ENCODE data around the gene LCE5A.
"Not testable (repeated sequence)": the region's sequence is repeated elsewhere in the genome, so short reads cannot be mapped to it uniquely, and the experiment has no call there.

The LCE5A gene

DNA sequence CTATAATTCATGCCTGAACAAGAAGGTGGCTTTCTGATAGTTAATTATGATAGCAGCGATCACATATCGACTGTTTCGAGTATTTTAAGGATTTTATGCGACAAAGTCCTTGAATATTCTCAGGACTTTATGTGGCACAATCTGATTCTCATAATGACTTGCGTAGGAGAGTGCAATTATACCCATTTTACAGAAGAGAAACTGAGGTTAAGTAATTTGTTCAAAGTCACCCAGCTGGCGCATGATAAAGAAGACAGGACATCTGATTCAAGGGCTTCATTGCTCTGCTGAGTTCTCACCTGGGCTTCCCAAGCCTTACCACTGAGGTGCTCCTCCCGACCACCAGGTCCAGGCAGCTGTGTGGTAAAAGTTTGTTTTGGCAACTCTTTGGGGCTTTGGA lies 5.5 kb downstream of the LCE5A start:
- DNase-seq (ENCODE audit: low read depth) = no peak

DNA sequence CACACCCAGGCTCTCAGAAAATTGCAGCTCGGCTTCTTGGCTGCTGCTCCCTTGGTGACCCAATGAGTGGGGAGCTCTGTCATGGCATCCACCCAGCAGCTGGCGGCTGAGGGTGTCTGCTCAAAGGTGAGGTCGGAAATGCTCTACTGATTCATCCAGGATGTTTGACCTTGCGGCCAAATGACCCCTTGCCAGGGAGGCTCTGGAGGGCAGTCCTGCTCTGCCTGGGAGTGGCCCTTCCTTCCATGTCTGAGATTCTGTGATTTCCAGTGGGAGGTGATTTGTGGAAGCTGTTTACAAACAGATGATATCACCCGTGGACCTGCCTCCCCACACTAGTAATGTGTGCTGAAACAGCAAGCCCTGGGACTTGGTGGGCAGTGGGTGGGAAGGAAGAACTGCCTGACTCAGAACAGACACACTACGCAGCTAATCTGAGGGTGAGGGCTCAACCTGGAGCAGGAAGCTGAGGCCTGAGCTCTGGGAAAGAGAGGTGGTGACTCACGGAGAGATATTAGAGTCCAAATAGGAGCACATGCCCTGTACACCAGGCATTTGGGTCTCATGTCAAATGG lies 6.7 kb downstream of the LCE5A start:
- DNase-seq (ENCODE audit: low read depth) = no peak

DNA sequence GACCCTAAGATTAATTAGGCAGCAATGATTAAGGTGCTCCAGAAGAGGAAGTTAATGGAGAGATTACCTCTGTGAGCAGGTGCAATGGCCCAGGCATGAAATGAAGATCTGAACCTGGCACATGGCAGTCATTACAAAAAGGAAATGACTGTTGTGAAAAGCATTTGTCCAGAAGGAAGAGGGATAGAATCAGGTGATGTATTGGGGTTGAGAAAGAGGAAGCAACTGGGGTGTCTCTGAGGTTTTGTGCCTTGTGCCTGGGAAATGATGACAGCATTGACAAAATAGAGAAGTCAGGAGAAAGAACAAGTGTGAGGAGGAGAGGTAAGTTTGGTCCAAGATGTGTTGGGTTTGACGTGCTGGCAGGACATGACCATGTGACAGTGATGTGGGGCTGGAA lies 9.2 kb downstream of the LCE5A start:
- DNase-seq (ENCODE audit: low read depth) = no peak

DNA sequence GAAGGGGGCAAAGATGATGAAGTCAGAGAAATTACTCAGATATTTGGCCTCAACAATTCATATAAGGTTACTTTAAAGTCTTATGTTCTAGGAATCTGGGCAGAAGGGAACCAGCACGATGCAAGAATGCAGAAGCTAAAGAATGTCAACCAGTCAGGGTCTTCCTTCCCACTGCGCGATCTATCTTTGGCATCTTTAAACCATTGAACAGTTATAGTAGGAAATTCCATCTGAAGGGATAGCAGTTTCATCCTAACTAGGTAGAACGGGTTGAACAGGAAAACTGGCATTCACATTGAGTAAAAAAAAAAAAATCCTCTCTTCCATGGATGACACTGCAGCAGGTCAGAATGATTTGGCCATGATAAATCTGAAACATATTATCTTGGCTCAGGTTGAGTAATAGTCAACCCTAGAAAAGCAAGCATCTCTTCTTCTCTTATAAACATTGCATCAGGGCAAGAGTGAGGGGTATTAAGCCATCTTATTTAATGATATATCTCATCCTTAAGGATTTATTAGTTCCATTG lies 10.0 kb downstream of the LCE5A start:
- DNase-seq (ENCODE audit: low read depth) = no peak

DNA sequence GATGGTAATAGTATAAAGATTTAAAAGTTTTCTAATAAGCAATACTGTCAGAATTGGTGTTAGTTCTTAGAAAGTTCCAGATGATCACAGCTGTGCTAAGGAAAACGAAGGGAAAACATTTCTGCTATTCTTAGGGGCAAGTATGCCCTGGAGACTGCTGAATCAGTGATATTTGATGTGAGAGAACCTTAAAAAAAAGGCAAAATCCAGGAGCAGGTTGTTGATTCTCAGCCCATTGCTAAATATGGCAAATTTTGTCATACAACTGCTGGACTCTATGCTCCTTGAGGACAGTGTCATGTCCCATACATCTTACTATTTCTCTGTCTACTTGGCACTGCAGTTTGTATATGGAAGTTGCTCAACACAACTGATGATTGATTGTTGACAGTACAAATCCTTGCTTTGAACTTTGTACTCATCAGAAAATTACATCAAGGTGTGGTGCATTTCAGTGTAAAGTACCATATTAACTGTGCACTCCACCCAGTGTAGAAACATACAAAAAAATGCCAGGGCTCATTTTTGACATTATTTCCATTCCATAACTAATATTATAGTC lies 14.6 kb downstream of the LCE5A start:
- DNase-seq (ENCODE audit: low read depth) = no peak

DNA sequence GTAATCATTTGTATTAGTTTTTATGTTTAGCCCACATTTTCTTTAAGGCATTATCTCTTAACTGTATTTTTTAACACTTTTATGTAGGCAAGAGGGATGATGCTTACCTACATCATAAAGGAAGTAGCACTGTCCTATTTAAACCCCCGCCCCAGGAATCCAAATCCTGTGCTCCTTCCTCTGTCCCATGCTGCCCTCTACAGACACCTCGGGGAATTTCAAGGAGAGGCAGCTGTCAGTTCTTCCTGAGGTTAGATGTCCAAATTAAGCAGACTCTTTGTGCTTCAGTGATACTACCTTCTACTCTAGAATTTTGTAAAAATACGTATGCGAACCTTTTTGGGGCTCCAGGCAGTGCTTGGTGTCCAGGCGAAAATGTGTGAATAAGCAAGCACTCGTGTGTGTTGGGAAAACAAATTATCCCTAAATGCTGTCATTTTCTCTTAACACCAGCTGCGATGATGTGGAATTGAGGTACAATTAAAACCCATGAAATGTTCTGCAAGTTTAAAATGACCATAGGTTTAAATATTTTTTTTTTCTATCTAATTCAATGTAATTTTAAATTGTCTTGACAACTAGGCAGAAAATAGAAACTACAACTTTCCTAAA lies 22.8 kb downstream of the LCE5A start:
- DNase-seq (ENCODE audit: low read depth) = no peak

DNA sequence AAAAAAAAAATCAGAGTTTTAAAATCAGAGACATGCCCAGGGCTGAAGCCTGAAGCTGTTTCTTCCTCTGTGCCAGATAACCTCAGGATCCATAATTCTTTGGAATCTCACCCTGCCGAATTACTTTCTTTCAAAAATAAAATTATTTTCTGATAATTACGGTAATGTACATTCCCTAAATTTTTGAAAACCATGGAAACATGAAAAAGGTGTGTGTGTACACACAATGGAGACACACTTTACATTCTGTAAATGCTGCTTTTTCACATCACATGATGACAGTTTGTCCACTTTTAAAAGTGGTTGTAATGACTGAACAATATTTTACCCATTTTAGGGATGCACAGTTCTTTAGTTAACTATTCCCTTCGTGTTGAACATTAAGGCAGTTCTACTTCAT lies 25.2 kb downstream of the LCE5A start:
- DNase-seq (ENCODE audit: low read depth) = no peak

DNA sequence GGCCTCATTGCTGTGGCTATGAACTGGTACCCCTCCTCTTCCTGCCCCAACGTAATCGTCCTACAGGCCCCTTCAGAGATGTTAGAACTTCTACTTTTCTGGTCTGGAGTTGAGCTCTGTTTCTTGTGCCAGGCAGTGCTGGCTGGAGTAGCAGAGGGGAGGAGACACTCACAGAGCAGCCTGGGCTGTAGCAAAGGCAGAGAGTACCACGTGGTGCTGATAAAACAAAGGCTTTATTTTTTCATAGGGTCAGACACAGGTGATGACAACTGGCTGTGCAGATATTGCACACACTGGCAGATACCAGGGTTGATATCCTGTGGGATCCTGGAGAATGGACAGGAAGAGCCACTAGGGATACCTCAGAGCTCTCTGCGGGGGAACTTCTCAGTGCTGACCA lies 26.9 kb downstream of the LCE5A start:
- DNase-seq (ENCODE audit: low read depth) = no peak

DNA sequence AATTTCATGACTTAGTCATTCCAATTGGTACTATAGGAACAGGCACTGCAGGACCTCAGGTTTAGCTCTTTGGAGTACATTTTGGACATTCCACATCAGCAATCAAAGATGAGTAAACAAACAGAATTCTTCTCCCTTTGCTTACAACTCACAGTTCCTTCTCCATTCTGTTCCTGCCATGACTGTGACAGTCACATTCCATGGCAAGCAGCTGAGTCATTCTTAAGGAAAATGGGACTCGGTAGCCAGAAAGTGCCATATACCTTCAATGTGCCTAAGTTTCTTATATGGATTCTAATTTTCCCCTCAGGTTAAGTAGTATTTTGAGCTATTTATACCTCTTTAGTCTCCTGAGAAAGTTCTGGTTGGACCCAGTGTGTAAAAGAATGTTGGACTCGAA lies 29.3 kb downstream of the LCE5A start:
- DNase-seq (ENCODE audit: low read depth) = no peak

DNA sequence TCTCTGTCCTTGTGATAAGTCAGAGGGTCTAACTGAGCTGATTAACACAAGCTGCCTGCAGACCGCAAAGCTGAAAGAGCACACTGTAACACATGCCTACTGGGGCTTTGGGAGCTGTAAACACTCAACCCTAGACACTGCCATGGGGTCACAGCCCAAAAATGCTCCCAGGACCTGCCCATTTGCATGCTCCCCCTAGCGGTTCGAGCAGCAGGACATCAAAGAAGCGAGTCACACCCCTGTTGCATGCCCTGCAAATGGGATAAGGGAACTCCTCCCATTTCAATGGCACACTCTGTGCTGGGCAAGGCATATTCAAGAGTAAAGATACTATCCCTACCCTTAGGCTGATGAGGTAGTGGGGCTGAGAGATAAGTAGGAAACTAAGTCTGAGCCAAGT lies 33.2 kb downstream of the LCE5A start:
- DNase-seq (ENCODE audit: low read depth) = no peak

DNA sequence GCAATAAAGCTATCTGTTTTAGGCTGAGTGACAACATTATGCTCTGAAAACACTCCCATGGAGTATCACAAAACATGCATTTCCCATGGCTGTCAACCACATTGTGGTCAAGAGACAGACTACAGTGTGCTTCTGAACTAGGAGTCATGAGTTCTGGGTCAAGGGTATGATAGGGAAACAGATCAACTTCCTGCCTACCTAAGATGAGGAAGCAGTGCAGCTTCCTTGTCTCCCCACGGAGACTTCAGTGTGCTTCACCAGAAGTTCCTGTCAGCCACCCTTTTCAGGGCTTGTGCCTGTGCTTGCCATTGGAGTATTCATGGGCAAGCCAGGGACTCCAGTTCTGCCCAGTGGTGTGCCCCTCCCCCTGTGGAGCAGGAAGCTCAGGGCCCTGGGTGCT lies 36.1 kb downstream of the LCE5A start:
- no peak for DNase-seq (ENCODE audit: low read depth)

DNA sequence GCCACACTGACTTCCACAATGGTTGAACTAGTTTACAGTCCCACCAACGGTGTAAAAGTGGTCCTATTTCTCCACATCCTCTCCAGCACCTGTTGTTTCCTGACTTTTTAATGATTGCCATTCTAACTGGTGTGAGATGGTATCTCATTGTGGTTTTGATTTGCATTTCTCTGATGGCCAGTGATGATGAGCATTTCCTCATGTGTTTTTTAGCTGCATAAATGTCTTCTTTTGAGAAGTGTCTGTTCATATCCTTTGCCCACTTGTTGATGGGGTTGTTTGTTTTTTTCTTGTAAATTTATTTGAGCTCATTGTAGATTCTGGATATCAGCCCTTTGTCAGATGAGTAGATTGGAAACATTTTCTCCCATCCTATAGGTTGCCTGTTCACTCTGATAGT lies 37.8 kb downstream of the LCE5A start:
- not testable (repeated sequence) for DNase-seq (ENCODE audit: low read depth)
